PC-9 (cell line): ENCODE data around the gene MAPKAPK5.

Experiments
- EZH2 ChIP-seq: fragments of 200-600 bp; sonication (generic); IDR thresholded peaks from 2 replicates; pipeline ENCODE4 v1.8.0; 2017; ENCODE audit warnings: antibody characterized with exemption, low read depth
- TF ChIP-seq, protein P1 (sequence below): fragments of 200-600 bp; sonication (generic); conservative IDR thresholded peaks from 2 replicates; pipeline ENCODE4 v1.6.1; 2017; ENCODE audit warnings: mixed run types, antibody characterized with exemption, mild to moderate bottlenecking, moderate library complexity

DNA sequence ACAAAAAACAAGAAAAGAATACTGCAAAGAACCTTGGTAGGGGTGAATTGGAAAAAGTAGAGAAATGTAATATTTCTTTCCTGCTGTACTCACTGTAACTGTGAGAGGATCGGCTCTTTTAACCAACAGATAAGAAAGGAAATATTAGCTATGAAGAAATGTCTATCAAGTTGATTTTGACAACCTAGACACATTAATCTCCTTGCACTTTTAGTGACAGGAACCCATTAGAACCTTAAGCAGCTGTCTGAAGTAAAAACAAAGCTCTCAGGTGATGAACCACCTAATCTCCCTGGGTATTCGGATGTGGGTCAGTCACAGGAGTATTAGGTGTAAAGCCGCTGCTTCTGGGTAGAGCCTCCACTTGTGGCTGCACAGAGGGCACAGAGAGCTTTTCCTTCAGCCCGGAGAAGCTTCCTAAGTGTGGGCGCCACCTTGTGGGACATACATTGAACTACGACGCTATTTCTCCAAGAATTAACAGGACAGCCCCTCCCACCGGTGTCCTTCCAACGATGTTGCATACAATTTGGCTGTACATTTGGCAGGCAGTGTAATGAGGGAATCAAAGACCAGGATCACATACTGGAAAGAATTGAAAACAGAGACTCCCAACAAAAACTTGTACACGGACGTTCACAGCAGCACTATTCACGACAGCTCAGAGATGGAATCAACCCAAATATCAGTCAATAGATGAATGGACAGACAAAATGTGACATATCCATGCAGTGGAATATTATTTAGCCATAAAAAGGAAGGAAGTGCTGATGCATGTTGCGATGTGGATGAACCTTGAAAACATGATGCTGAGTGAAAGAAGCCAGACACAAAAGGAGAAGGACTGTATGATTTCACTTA is 28.9 kb upstream of the MAPKAPK5 start:
- TF ChIP-seq, protein P1, sequence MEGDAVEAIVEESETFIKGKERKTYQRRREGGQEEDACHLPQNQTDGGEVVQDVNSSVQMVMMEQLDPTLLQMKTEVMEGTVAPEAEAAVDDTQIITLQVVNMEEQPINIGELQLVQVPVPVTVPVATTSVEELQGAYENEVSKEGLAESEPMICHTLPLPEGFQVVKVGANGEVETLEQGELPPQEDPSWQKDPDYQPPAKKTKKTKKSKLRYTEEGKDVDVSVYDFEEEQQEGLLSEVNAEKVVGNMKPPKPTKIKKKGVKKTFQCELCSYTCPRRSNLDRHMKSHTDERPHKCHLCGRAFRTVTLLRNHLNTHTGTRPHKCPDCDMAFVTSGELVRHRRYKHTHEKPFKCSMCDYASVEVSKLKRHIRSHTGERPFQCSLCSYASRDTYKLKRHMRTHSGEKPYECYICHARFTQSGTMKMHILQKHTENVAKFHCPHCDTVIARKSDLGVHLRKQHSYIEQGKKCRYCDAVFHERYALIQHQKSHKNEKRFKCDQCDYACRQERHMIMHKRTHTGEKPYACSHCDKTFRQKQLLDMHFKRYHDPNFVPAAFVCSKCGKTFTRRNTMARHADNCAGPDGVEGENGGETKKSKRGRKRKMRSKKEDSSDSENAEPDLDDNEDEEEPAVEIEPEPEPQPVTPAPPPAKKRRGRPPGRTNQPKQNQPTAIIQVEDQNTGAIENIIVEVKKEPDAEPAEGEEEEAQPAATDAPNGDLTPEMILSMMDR, result peak; percentile 84
- no peak for TF ChIP-seq EZH2
